Hepatocyte (in vitro differentiated cells): ENCODE data around the gene RNF141. TPM values are rescaled to one million over a fixed set of nuclear protein-coding genes. Genes with fewer than 3 reads are reported as not detected.

Experiments
- DNase-seq: peaks from one replicate; pipeline ENCODE4 v3.0.0-alpha.2; 2016; ENCODE audit warnings: low spot score
- H2AFZ ChIP-seq: fragments of 200-600 bp; sonication (generic); 2 replicates; pipeline ENCODE4 v1.6.0; 2016; ENCODE audit warnings: antibody characterized with exemption, mild to moderate bottlenecking
- H3K27ac ChIP-seq: fragments of 200-600 bp; sonication (generic); 2 replicates; pipeline ENCODE4 v1.5.1; 2016; ENCODE audit warnings: mild to moderate bottlenecking
- H3K27me3 ChIP-seq: fragments of 200-600 bp; sonication (generic); 2 replicates; pipeline ENCODE4 v1.6.1; 2016
- H3K36me3 ChIP-seq: fragments of 200-600 bp; sonication (generic); replicated peaks from 2 replicates; pipeline ENCODE4 v1.5.1; 2016; ENCODE audit warnings: low read depth; ENCODE audit not compliant: insufficient read depth
- H3K4me1 ChIP-seq: fragments of 200-600 bp; sonication (generic); 2 replicates; pipeline ENCODE4 v1.5.1; 2016; ENCODE audit warnings: mild to moderate bottlenecking, moderate library complexity; ENCODE audit not compliant: insufficient read depth
- H3K4me2 ChIP-seq: fragments of 200-600 bp; sonication (generic); 2 replicates; pipeline ENCODE4 v1.6.0; 2016
- H3K4me3 ChIP-seq: fragments of 200-600 bp; sonication (generic); 2 replicates; pipeline ENCODE4 v1.5.1; 2016; ENCODE audit warnings: mild to moderate bottlenecking
- H3K79me2 ChIP-seq: fragments of 200-600 bp; sonication (generic); 2 replicates; pipeline ENCODE4 v1.6.0; 2017; ENCODE audit warnings: mild to moderate bottlenecking
- H3K9me2 ChIP-seq: fragments of 200-600 bp; sonication (generic); replicated peaks from 2 replicates; pipeline ENCODE4 v1.6.0; 2017; ENCODE audit warnings: mild to moderate bottlenecking; ENCODE audit not compliant: insufficient read depth
- H3K9me3 ChIP-seq: fragments of 200-600 bp; sonication (generic); 2 replicates; pipeline ENCODE4 v1.5.1; 2016; ENCODE audit warnings: low read depth, mild to moderate bottlenecking
- H4K20me1 ChIP-seq: fragments of 200-600 bp; sonication (generic); 2 replicates; pipeline ENCODE4 v1.6.0; 2016; ENCODE audit warnings: mild to moderate bottlenecking; ENCODE audit not compliant: insufficient read depth, poor library complexity, severe bottlenecking
- EZH2 ChIP-seq: fragments of 200-600 bp; sonication (generic); IDR thresholded peaks from 2 replicates; pipeline ENCODE4 v1.6.1; 2016; ENCODE audit warnings: antibody characterized with exemption, mild to moderate bottlenecking, borderline replicate concordance
- EZH2phosphoT487 ChIP-seq: fragments of 200-600 bp; sonication (generic); IDR thresholded peaks from one replicate; pipeline ENCODE4 v1.6.1; 2018; ENCODE audit warnings: antibody characterized with exemption, mild to moderate bottlenecking, low read depth, moderate library complexity; ENCODE audit not compliant: unreplicated experiment, severe bottlenecking
- WGBS: methylation state at CpG from one replicate; pipeline ENCODE4 v1.1.6; 2016; ENCODE audit warnings: low lambda C conversion rate; ENCODE audit errors: missing lambda C conversion rate; 5-methylcytosine and 5-hydroxymethylcytosine counted together
- polyA plus RNA-seq: library from polyadenylated mRNA; unstranded; fragments of >200 nt; fragmentation: Nextera tagmentation; extraction: Ambion mirVana; gene quantifications from 2 replicates; pipeline ENCODE4 v1.2.1, GENCODE V29; 2016
- total RNA-seq: library from RNA; depleted of rRNA; stranded (reverse); fragments of >200 nt; gene quantifications from 2 replicates; pipeline ENCODE4 v1.2.3, GENCODE V29; 2014
- TF ChIP-seq, protein P1 (sequence below): fragments of 200-600 bp; sonication (generic); IDR thresholded peaks from 2 replicates; pipeline ENCODE4 v1.5.1; 2016; ENCODE audit warnings: antibody characterized with exemption, mild to moderate bottlenecking; ENCODE audit not compliant: poor library complexity

RNF141 gene, protein sequence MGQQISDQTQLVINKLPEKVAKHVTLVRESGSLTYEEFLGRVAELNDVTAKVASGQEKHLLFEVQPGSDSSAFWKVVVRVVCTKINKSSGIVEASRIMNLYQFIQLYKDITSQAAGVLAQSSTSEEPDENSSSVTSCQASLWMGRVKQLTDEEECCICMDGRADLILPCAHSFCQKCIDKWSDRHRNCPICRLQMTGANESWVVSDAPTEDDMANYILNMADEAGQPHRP
- total RNA-seq = 31.1 and 32.9 TPM in 2 replicates
- polyA plus RNA-seq = 20.7 and 21.2 TPM in 2 replicates

DNA sequence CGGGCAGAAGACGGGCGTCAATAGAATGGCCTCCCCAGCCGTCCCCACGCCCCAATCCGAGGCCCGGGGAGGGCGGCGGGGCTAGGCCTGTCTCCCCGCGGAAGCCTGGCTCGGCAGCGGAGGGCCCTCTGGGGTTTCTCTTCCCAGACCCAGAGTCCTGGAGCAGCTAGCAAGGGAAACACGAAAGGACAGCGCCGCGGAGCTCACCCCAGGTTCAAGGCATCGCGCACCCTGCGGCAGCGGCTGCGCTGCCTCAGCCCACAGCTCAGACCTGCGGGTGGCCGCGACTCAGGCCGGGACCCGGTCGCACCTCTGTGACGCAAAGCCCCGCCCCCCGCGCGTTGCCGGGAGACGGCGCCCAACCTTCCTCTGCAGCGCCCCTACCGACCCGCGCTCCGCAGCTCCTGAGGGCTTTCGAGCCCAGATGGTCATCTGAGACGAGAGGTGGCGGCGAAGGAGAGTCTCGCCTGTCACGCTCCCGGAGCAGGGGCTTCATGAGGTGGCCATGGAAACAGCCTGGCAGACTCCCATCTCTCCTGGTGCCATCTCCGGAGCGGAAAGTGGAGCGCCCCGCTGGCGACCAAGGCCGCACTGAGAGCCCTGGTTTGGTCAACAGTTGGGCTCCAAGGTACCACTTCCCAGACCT, at the start of gene RNF141:
Gene RNF141, minus strand, starts transcription at position 273 of the 646 bp plus-strand sequence. CDS start 7,029 bp downstream, outside the sequence.
- Histone ChIP-seq H3K4me3 (peak within 1 kb of the TSS; percentile 88), H3K4me1 (peaks cover 4% of the 10 kb centered on the region), H3K36me3 (no peaks in the 10 kb centered on the region), H4K20me1 (no peaks in the 10 kb centered on the region), H2AFZ (peak within 1 kb of the TSS; percentile 92), H3K27ac (peak within 1 kb of the TSS; percentile 95), H3K9me3 (no peaks in the 10 kb centered on the region), H3K9me2 (no peaks in the 10 kb centered on the region), H3K79me2 (peaks cover 35% of the 10 kb centered on the region), H3K27me3 (no peaks in the 10 kb centered on the region), H3K4me2 (peak within 1 kb of the TSS; percentile 86)
- no peak for TF ChIP-seq EZH2
- TF ChIP-seq, protein P1, sequence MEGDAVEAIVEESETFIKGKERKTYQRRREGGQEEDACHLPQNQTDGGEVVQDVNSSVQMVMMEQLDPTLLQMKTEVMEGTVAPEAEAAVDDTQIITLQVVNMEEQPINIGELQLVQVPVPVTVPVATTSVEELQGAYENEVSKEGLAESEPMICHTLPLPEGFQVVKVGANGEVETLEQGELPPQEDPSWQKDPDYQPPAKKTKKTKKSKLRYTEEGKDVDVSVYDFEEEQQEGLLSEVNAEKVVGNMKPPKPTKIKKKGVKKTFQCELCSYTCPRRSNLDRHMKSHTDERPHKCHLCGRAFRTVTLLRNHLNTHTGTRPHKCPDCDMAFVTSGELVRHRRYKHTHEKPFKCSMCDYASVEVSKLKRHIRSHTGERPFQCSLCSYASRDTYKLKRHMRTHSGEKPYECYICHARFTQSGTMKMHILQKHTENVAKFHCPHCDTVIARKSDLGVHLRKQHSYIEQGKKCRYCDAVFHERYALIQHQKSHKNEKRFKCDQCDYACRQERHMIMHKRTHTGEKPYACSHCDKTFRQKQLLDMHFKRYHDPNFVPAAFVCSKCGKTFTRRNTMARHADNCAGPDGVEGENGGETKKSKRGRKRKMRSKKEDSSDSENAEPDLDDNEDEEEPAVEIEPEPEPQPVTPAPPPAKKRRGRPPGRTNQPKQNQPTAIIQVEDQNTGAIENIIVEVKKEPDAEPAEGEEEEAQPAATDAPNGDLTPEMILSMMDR = peak; percentile 78
- peak; percentile 98 for DNase-seq
- 1% methylated on average over 52 of the region's 54 CpGs for WGBS

DNA sequence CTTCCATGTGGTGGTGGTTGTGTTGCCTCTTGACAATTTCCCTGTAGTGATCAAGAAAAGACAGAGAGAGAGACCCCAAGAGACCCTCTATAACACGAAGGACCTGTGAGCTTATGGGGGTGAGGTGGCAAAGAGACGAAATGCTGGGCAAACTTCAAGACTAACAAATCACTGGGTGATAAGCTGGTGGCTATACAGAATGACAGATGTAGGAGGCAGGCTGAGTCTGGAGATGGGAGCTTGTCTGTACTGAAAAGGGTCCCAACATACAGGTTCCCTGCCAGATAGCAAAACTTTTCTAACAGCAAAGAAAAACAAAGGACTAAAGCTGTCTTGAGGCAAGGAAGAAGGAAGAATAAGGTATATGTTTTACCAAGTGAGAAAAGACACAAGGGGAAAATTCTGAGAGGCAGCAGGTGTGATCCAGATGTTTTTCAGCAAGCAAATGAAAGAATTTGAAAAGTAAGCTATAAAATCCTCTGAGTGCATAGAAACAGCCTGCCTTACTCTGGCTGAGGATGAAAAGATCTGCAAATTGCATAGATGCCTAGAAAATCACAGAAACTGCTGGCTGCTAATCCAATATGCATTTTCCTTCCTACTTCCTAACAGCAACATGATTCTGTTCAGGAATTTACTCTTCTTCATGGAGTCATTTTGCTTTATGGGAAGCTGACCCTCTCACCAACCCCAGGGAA, 49.4 kb upstream of the RNF141 start:
- Histone ChIP-seq H4K20me1 (no peaks in the 10 kb centered on the region), H3K4me3 (no peak overlapping the region), H3K36me3 (no peaks in the 10 kb centered on the region), H3K79me2 (no peaks in the 10 kb centered on the region), H2AFZ (no peak overlapping the region), H3K27me3 (no peaks in the 10 kb centered on the region), H3K9me3 (no peaks in the 10 kb centered on the region), H3K4me2 (no peak overlapping the region), H3K27ac (peak overlapping the region; percentile 64), H3K9me2 (no peaks in the 10 kb centered on the region), H3K4me1 (no peaks in the 10 kb centered on the region)
- DNase-seq = no peak
- 72% methylated on average over 2 of the region's 2 CpGs for WGBS
- TF ChIP-seq EZH2 = no peak
- TF ChIP-seq, protein P1 = no peak
- TF ChIP-seq EZH2phosphoT487 = no peak

DNA sequence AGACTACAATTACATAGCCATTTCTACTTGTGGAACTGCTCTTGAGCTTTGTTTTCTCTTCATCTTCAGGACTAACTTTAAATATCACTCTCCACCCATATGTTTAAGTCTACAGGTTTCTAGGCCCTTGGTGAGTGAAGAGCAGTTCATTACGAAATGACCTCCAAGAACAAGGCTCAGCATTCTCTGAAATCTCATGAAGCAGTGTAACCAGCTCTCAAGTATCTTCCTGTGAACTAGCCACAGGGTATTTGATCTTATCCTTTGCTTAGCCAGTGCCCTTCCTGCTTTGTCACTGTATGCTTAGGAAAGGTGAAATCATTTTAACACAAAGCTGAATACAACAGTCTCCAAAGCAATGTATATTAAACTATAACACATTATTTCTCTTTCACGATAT, 47.9 kb upstream of the RNF141 start:
- no peaks in the 10 kb centered on the region for H3K36me3 ChIP-seq
- no peak overlapping the region for H2AFZ ChIP-seq
- no peaks in the 10 kb centered on the region for H3K4me1 ChIP-seq
- TF ChIP-seq, protein P1 = no peak
- TF ChIP-seq EZH2 = no peak
- TF ChIP-seq EZH2phosphoT487 = no peak
- H3K4me2 ChIP-seq = no peak overlapping the region
- 89% methylated on average over 2 of the region's 2 CpGs for WGBS
- no peaks in the 10 kb centered on the region for H3K27me3 ChIP-seq
- no peaks in the 10 kb centered on the region for H3K79me2 ChIP-seq
- no peaks in the 10 kb centered on the region for H3K9me2 ChIP-seq
- H3K4me3 ChIP-seq = no peak overlapping the region
- no peaks in the 10 kb centered on the region for H4K20me1 ChIP-seq
- H3K9me3 ChIP-seq = no peaks in the 10 kb centered on the region
- no peak for DNase-seq
- no peak overlapping the region for H3K27ac ChIP-seq
